HepG2 (cell line): Measurements from ENCODE around the gene CHMP4B. TPM values are rescaled to one million over a fixed set of nuclear protein-coding genes. Genes with fewer than 3 reads are reported as not detected.

Experiments
- CREB3 ChIP-seq: sonication (generic); formaldehyde crosslinking; IDR thresholded peaks from 2 replicates; pipeline ENCODE4 v1.5.0; 2020; ENCODE audit warnings: missing genetic modification reagents
- E2F5 ChIP-seq: sonication (generic); formaldehyde crosslinking; conservative IDR thresholded peaks from 2 replicates; pipeline ENCODE4 v1.4.0; 2020; ENCODE audit warnings: missing genetic modification reagents
- GATA4 ChIP-seq: sonication (generic); IDR thresholded peaks from 2 replicates; pipeline ENCODE4 v1.6.1; 2016; ENCODE audit warnings: antibody characterized with exemption, low read depth, borderline replicate concordance
- HNF4G ChIP-seq, 2 experiments: sonication (generic) in 1 of 2; formaldehyde crosslinking in 1 of 2; IDR thresholded peaks; 2 replicates each; pipeline versions ENCODE4 v1.4.0 to v1.6.1; 2011 to 2020; ENCODE audit warnings: borderline replicate concordance in 2 of 2, low read depth in 2 of 2, mild to moderate bottlenecking in 2 of 2, low read length in 1 of 2, missing genetic modification reagents in 1 of 2, moderate library complexity in 1 of 2
- MEIS2 ChIP-seq: sonication (generic); formaldehyde crosslinking; IDR thresholded peaks from 2 replicates; pipeline ENCODE4 v1.9.0; 2021; ENCODE audit warnings: mild to moderate bottlenecking, missing genetic modification reagents
- MTA3 ChIP-seq: sonication (generic); formaldehyde crosslinking; IDR thresholded peaks from 2 replicates; pipeline ENCODE4 v1.4.0; 2020; ENCODE audit warnings: missing genetic modification reagents
- MXI1 ChIP-seq: IDR thresholded peaks from 3 replicates; pipeline ENCODE4 v1.6.1; 2012; ENCODE audit warnings: low read depth, low read length, inconsistent platforms, borderline replicate concordance
- NFKB2 ChIP-seq: sonication (generic); formaldehyde crosslinking; IDR thresholded peaks from 2 replicates; pipeline ENCODE4 v1.4.0; 2020; ENCODE audit warnings: missing genetic modification reagents, borderline replicate concordance
- YEATS2 ChIP-seq: sonication (generic); formaldehyde crosslinking; IDR thresholded peaks from 2 replicates; pipeline ENCODE4 v1.4.0; 2020; ENCODE audit warnings: missing genetic modification reagents, borderline replicate concordance
- ZBTB33 ChIP-seq: sonication (generic); formaldehyde crosslinking; IDR thresholded peaks from 2 replicates; pipeline ENCODE4 v1.4.0; 2020; ENCODE audit warnings: missing genetic modification reagents
- ZNF331 ChIP-seq: sonication (generic); formaldehyde crosslinking; IDR thresholded peaks from 2 replicates; pipeline ENCODE4 v1.4.0; 2020; ENCODE audit warnings: missing genetic modification reagents
- ZSCAN22 ChIP-seq: sonication (generic); formaldehyde crosslinking; IDR thresholded peaks from 2 replicates; pipeline ENCODE4 v1.4.0; 2020; ENCODE audit warnings: mild to moderate bottlenecking, missing genetic modification reagents
- polyA plus RNA-seq, 8 experiments: library from polyadenylated mRNA; depleted of rRNA in 3 of 8; stranded (reverse) in 7 of 8; unstranded in 1 of 8; fragments of >200 nt; fragmentation: Illumina TruSeq in 4 of 8; extraction: Trizol in 4 of 8; gene quantifications; 2 replicates each; pipeline versions ENCODE4 v1.2.1 to v1.2.3, GENCODE V29; 2011 to 2016; ENCODE audit warnings: low read depth in 4 of 8, missing spikeins in 1 of 8, mixed read lengths in 1 of 8; ENCODE audit not compliant: insufficient read depth in 1 of 8
- total RNA-seq, 5 experiments: library from RNA; depleted of rRNA; stranded (reverse); fragments of >200 nt; fragmentation: Illumina TruSeq; extraction: Trizol; gene quantifications; 2 replicates each; pipeline ENCODE4 v1.2.3, GENCODE V29; 2016; ENCODE audit warnings: low read depth in 1 of 5
- TF ChIP-seq, protein P1 (sequence below): IDR thresholded peaks from 2 replicates; pipeline ENCODE4 v1.6.1; 2012; ENCODE audit warnings: low read depth, low read length, improper control_type of control experiment
- TF ChIP-seq, protein P2 (sequence below): sonication (generic); formaldehyde crosslinking; IDR thresholded peaks from 2 replicates; pipeline ENCODE4 v1.9.0; 2021; ENCODE audit warnings: missing genetic modification reagents, borderline replicate concordance
- TF ChIP-seq, protein P3 (sequence below): sonication (generic); formaldehyde crosslinking; IDR thresholded peaks from 2 replicates; pipeline ENCODE4 v1.4.0; 2020; ENCODE audit warnings: missing genetic modification reagents
- TF ChIP-seq, protein P4 (sequence below): sonication (generic); formaldehyde crosslinking; IDR thresholded peaks from 2 replicates; pipeline ENCODE4 v1.4.0; 2020; ENCODE audit warnings: mild to moderate bottlenecking, missing genetic modification reagents

The CHMP4B gene
- total and polyA plus RNA-seq, 2 of the 13 experiments (the other 11 are each of a cell fraction or from before 2014, with no cell fraction given), result 40.1 to 45.6 TPM

- TF ChIP-seq, protein P1, sequence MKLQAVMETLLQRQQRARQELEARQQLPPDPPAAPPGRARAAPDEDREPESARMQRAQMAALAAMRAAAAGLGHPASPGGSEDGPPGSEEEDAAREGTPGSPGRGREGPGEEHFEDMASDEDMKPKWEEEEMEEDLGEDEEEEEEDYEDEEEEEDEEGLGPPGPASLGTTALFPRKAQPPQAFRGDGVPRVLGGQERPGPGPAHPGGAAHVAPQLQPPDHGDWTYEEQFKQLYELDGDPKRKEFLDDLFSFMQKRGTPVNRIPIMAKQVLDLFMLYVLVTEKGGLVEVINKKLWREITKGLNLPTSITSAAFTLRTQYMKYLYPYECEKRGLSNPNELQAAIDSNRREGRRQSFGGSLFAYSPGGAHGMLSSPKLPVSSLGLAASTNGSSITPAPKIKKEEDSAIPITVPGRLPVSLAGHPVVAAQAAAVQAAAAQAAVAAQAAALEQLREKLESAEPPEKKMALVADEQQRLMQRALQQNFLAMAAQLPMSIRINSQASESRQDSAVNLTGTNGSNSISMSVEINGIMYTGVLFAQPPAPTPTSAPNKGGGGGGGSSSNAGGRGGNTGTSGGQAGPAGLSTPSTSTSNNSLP, result 0 out of 2 replicates have a peak, but pooled peaks have one; percentile 30
- peak; percentile 43; the same call in 1 of the 2 replicates for TF ChIP-seq YEATS2
- no peak for TF ChIP-seq E2F5 (CRISPR knock-in tag)
- no peak for TF ChIP-seq MTA3 (CRISPR knock-in tag)
- TF ChIP-seq ZSCAN22 (CRISPR knock-in tag), result no peak
- TF ChIP-seq ZBTB33 (CRISPR knock-in tag), result no peak; the same call in 1 of the 2 replicates
- TF ChIP-seq, protein P2, sequence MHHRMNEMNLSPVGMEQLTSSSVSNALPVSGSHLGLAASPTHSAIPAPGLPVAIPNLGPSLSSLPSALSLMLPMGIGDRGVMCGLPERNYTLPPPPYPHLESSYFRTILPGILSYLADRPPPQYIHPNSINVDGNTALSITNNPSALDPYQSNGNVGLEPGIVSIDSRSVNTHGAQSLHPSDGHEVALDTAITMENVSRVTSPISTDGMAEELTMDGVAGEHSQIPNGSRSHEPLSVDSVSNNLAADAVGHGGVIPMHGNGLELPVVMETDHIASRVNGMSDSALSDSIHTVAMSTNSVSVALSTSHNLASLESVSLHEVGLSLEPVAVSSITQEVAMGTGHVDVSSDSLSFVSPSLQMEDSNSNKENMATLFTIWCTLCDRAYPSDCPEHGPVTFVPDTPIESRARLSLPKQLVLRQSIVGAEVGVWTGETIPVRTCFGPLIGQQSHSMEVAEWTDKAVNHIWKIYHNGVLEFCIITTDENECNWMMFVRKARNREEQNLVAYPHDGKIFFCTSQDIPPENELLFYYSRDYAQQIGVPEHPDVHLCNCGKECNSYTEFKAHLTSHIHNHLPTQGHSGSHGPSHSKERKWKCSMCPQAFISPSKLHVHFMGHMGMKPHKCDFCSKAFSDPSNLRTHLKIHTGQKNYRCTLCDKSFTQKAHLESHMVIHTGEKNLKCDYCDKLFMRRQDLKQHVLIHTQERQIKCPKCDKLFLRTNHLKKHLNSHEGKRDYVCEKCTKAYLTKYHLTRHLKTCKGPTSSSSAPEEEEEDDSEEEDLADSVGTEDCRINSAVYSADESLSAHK (CRISPR knock-in tag), result no peak
- TF ChIP-seq, protein P3, sequence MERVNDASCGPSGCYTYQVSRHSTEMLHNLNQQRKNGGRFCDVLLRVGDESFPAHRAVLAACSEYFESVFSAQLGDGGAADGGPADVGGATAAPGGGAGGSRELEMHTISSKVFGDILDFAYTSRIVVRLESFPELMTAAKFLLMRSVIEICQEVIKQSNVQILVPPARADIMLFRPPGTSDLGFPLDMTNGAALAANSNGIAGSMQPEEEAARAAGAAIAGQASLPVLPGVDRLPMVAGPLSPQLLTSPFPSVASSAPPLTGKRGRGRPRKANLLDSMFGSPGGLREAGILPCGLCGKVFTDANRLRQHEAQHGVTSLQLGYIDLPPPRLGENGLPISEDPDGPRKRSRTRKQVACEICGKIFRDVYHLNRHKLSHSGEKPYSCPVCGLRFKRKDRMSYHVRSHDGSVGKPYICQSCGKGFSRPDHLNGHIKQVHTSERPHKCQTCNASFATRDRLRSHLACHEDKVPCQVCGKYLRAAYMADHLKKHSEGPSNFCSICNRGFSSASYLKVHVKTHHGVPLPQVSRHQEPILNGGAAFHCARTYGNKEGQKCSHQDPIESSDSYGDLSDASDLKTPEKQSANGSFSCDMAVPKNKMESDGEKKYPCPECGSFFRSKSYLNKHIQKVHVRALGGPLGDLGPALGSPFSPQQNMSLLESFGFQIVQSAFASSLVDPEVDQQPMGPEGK (CRISPR knock-in tag), result peak; percentile 30; the same call in 1 of the 2 replicates
- TF ChIP-seq, protein P4, sequence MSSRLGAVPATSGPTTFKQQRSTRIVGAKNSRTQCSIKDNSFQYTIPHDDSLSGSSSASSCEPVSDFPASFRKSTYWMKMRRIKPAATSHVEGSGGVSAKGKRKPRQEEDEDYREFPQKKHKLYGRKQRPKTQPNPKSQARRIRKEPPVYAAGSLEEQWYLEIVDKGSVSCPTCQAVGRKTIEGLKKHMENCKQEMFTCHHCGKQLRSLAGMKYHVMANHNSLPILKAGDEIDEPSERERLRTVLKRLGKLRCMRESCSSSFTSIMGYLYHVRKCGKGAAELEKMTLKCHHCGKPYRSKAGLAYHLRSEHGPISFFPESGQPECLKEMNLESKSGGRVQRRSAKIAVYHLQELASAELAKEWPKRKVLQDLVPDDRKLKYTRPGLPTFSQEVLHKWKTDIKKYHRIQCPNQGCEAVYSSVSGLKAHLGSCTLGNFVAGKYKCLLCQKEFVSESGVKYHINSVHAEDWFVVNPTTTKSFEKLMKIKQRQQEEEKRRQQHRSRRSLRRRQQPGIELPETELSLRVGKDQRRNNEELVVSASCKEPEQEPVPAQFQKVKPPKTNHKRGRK, result no peak
- no peak for TF ChIP-seq CREB3 (CRISPR knock-in tag)
- TF ChIP-seq HNF4G (IDR thresholded peaks at IDR 0.05; ENCODE audit: borderline replicate concordance, low read depth, low read length), result no peak
- no peak for TF ChIP-seq HNF4G (CRISPR knock-in tag; IDR thresholded peaks at IDR 0.05; ENCODE audit: borderline replicate concordance, low read depth)
- no peak for TF ChIP-seq MEIS2 (CRISPR knock-in tag)
- TF ChIP-seq NFKB2 (CRISPR knock-in tag), result no peak; the same call in 1 of the 2 replicates
- no peak for TF ChIP-seq GATA4
- TF ChIP-seq ZNF331, result 0 out of 2 replicates have a peak, but pooled peaks have one; percentile 13
- TF ChIP-seq MXI1, result no peak
Measured at GRCh38 chr20:33791959-33792597, 19.1 kb upstream of the CHMP4B start (continued).
